GM12865 (cell line): ENCODE measurements around the gene USP3.
A peak's percentile ranks its signal among the peaks of the same experiment; 100 is the strongest.

Experiments used
- DNase-seq: peaks from one replicate; pipeline ENCODE4 v3.0.0; 2010; ENCODE audit warnings: low read depth
- H3K4me3 ChIP-seq: 2 replicates; pipeline ENCODE4 v1.5.1; 2011; ENCODE audit warnings: mild to moderate bottlenecking, low read depth, low read length, control low read depth
- TF ChIP-seq, protein P1 (sequence below): IDR thresholded peaks from 2 replicates; pipeline ENCODE4 v1.5.1; 2011; ENCODE audit warnings: low read length, control low read depth, low read depth, inconsistent platforms; ENCODE audit not compliant: insufficient read depth; ENCODE audit errors: missing control alignments

The USP3 gene

DNA sequence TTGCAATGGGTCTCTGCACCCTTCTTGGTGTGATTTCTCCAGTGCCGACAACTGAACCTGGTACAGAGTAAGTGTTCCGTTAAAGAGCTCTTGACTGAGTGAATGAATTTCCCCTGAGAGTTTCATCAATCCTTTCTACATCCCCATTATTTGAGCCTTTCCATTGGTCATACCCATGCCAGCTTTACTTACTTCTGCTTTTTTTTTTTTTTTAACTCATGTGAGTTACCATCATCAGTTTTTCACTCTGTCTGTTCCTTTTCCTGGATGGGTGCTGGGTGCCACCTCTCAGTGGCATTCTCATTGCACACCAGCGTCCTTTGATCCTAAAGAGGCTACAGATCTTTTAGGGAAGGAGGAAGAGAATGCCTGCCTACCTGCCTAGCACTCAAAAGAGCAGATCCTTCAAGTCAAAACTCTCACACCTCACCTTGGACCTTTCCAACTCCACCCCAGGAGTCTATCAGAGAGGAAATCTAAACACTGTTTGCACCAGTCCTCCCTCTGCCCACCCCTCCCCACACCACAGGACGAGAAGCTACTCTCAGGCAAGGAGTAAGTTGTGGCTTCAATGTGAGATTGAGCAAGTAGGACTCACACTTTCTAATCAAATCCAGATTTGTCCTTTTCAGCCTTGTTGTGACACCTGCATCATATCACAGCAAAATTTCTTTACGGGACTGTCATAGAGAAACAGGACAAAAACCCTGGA lies 13.1 kb upstream of the USP3 start:
- TF ChIP-seq, protein P1, sequence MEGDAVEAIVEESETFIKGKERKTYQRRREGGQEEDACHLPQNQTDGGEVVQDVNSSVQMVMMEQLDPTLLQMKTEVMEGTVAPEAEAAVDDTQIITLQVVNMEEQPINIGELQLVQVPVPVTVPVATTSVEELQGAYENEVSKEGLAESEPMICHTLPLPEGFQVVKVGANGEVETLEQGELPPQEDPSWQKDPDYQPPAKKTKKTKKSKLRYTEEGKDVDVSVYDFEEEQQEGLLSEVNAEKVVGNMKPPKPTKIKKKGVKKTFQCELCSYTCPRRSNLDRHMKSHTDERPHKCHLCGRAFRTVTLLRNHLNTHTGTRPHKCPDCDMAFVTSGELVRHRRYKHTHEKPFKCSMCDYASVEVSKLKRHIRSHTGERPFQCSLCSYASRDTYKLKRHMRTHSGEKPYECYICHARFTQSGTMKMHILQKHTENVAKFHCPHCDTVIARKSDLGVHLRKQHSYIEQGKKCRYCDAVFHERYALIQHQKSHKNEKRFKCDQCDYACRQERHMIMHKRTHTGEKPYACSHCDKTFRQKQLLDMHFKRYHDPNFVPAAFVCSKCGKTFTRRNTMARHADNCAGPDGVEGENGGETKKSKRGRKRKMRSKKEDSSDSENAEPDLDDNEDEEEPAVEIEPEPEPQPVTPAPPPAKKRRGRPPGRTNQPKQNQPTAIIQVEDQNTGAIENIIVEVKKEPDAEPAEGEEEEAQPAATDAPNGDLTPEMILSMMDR = no peak
- no peak for DNase-seq
- H3K4me3 ChIP-seq = no peak overlapping the region

DNA sequence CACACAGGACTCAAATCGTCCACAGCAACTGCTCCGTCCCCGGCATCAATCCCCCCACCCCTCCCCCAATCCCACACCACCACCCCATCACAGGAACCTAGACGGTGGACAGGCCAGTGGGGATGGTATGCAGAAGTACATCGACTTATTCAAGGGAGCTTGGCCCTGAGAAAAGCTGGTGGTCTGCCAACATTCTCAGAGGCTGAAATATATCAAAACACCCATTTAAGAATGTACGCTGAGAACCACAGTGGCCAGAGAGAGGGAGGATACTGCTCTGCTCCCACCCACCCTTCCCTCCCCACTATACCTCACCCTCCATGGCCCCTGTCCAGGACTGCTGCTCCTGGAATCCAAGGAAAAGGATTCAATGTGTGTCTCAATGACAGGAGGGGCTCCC lies 12.4 kb upstream of the USP3 start:
- TF ChIP-seq, protein P1 = no peak
- no peak overlapping the region for H3K4me3 ChIP-seq
- DNase-seq = no peak

DNA sequence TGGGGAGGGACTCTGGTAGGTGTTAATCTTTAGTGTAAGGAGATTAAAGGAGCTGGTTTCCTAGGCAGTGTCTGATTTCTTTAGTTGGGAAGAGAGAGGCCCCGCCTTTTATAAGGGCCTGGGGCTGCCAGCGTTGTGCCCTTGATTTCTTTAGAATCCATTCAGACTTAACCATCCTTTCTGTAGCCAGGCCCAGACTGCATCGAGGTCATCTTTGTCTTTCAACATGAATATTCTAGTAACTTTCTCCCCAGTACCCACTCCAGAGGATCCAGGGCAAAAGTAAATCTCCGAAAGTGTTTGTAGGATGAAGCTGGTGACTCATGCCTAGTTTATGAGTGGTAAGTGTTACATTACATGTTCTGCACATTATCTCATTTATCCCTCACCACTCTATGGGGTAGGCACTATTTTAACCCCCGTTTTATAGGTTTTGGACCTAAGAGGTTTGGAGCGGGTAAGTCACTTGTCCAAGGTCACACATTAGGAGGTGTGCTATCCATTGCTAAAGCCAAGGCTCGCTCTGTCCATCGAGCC lies 11.8 kb upstream of the USP3 start:
- no peak for DNase-seq
- TF ChIP-seq, protein P1 = no peak
- H3K4me3 ChIP-seq = no peak overlapping the region

DNA sequence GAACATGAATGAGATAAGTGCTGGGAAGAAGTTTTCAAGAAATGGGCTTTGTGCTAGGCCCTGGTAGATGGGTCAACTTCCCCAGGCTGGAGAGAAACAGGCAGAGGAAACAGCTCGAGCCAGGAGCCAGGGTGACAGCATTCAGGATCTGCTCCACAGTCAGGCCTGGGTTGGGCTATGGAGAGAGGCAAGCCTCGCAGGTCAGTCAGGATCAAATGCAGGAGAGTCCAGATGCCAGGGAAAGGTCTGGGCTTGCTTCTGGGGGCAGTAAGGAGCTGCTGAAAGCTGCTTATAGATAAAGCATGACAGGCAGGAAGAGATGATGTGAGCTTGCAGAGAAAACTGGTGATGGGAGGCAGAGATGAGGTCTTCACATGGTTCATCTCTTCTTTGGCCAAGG lies 11.0 kb upstream of the USP3 start:
- H3K4me3 ChIP-seq = no peak overlapping the region
- TF ChIP-seq, protein P1 = no peak
- no peak for DNase-seq

DNA sequence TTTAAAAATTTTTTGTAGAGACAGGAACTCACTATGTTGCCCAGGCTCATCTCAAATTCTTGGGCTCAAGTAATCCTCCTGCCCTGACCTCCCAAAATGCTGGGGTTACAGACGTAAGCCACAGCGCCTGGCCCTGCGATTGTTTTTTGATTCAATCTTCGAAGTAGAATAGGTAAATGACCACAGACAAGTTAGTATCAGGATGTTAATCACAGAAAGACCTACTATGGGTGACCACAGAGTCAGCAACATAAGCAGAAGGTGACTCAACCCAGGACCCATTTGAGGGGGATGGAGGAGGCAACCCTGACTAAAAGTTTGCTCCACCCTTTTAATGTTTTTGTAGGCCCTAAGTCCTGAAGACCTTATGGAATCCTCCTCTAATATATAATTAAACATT lies 10.0 kb upstream of the USP3 start:
- DNase-seq = peak; percentile 69
- no peak overlapping the region for H3K4me3 ChIP-seq
- TF ChIP-seq, protein P1 = no peak

DNA sequence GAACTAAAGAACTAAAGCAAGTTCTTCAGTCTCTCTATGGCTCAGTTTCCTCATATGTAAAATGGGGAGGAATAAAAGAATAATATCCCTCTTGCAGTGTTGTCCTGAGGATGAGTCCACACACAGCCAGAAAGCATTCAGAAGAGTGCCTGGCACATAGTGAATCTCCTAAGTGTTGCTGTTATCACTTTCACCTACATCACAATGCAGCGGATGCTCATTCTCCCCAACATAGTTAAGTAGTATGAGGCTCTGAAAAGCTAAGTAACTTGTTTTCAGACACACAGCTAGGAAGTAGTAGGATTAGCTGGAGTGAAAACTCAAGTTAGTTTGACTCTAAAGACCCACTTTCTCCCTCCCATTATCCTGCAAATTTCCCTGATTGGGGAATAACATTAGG lies 9.1 kb upstream of the USP3 start:
- H3K4me3 ChIP-seq = no peak overlapping the region
- TF ChIP-seq, protein P1 = no peak
- DNase-seq = no peak
